ENCODE measurements around the gene LRCH3.

LRCH3 gene

DNA sequence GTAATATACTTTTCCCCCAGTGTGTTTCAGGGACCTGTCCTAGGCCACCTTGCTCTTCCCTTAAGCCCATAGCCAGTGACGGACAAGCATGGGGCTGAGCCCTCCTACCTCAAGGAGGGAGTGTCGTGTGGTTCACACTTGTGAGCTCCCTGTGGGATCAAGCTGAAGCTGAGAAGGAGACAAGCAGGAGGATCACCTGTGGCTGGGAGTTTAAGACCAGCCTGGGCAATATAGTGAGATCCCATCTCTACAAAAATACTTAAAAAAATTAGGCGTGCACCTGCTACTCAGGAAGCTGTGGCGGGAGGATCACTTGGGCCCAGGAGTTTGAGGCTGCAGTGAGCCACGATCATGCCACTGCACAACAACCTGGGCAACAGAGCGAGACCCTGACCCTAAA, 82.3 kb downstream of the LRCH3 start:
- H3K4me1 ChIP-seq (ENCODE audit: control insufficient read depth in 1 of 2, insufficient read depth in 1 of 2, low read depth in 1 of 2, low read length in 1 of 2), result peaks cover 0 to under 1% of the 10 kb centered on the region in 2 experiments
- H3K27ac ChIP-seq, result no peak overlapping the region
- TF ChIP-seq, protein P1, sequence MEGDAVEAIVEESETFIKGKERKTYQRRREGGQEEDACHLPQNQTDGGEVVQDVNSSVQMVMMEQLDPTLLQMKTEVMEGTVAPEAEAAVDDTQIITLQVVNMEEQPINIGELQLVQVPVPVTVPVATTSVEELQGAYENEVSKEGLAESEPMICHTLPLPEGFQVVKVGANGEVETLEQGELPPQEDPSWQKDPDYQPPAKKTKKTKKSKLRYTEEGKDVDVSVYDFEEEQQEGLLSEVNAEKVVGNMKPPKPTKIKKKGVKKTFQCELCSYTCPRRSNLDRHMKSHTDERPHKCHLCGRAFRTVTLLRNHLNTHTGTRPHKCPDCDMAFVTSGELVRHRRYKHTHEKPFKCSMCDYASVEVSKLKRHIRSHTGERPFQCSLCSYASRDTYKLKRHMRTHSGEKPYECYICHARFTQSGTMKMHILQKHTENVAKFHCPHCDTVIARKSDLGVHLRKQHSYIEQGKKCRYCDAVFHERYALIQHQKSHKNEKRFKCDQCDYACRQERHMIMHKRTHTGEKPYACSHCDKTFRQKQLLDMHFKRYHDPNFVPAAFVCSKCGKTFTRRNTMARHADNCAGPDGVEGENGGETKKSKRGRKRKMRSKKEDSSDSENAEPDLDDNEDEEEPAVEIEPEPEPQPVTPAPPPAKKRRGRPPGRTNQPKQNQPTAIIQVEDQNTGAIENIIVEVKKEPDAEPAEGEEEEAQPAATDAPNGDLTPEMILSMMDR (IDR thresholded peaks at IDR 0.05), result no peak
- H3K9me3 ChIP-seq, result no peaks in the 10 kb centered on the region
- H3K36me3 ChIP-seq, result peaks cover 76% of the 10 kb centered on the region
- H3K4me3 ChIP-seq (ENCODE audit: low read depth in 1 of 2, low read length in 1 of 2), result no peak overlapping the region
- no peaks in the 10 kb centered on the region for H3K27me3 ChIP-seq

DNA sequence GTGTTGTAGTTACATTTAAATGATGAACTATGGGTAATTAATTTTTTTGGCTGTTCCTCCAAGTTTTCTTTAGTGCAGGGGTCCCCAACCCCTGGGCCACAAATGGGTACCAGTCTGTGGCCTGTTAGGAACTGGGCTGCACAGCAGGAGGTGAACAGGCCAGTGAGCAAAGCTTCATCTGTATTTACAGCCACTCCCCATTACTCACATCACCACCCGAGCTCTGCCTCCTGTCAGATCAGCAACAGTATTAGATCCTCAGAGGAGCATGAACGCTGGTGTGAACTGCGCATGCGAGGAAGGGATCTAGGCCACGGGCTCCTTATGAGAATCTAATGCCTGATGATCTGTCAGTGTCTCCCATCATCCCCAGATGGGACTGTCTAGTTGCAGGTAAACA, 83.0 kb downstream of the LRCH3 start:
- TF ChIP-seq, protein P1 (IDR thresholded peaks at IDR 0.05), result no peak
- Histone ChIP-seq H3K36me3 (peaks cover 80% of the 10 kb centered on the region), H3K4me3 (ENCODE audit: low read depth in 1 of 2, low read length in 1 of 2) (no peak overlapping the region), H3K9me3 (no peaks in the 10 kb centered on the region), H3K27me3 (no peaks in the 10 kb centered on the region), H3K4me1 (ENCODE audit: control insufficient read depth in 1 of 2, insufficient read depth in 1 of 2, low read depth in 1 of 2, low read length in 1 of 2) (peaks cover 0 to 4% of the 10 kb centered on the region in 2 experiments), H3K27ac (no peak overlapping the region)

DNA sequence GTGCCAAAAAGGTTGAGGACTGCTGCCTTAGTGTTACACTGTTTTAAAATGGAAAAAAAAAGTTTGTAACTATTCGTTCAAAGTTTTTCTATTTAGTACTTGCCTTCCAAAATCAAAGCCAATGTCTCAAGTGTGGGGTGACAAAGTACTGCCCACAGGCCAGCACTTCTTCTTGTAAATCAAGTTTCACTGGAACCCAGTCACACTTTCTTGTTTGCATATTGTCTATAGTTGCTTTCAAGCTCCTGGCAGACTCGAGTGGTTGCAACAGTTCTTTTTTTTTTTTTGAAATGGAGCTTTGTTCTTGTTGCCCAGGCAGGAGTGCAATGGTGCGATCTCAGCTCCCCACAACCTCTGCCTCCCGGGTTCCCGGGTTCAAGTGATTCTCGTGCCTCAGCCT, 83.6 kb downstream of the LRCH3 start:
- H3K9me3 ChIP-seq, result no peaks in the 10 kb centered on the region

DNA sequence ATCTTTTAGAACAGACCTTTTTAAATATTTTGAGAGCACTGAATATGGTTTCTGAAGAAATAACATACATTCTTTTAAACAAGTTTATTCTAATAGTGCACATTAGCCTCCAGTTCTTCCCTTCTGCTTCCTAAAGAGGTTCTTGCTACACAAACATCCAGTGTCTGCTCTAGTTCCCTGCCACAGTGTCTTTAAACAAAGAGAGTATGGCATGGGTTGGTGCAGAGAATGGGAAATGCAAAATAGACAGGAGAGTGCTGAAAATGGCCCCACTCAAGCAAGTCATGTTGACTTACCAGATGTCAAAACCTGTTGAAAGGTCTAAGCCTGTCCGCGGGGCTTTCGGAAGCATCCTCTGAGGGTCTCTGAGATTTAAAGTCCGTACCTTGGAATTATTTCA, 86.8 kb downstream of the LRCH3 start:
- no peak overlapping the region for H3K4me3 ChIP-seq (ENCODE audit: low read depth in 1 of 2, low read length in 1 of 2)
- peaks cover 13 to 21% of the 10 kb centered on the region in 2 experiments for H3K4me1 ChIP-seq (ENCODE audit: control insufficient read depth in 1 of 2, insufficient read depth in 1 of 2, low read depth in 1 of 2, low read length in 1 of 2)
- H3K27ac ChIP-seq, result no peak overlapping the region
- no peaks in the 10 kb centered on the region for H3K9me3 ChIP-seq
- no peaks in the 10 kb centered on the region for H3K27me3 ChIP-seq
- TF ChIP-seq, protein P1 (IDR thresholded peaks at IDR 0.05), result no peak
- H3K36me3 ChIP-seq, result peaks cover 61% of the 10 kb centered on the region

More for the DNA sequence above, 83.6 kb downstream of the LRCH3 start:
- Histone ChIP-seq H3K4me1 (ENCODE audit: control insufficient read depth in 1 of 2, insufficient read depth in 1 of 2, low read depth in 1 of 2, low read length in 1 of 2) (peaks cover 0 to 4% of the 10 kb centered on the region in 2 experiments), H3K4me3 (ENCODE audit: low read depth in 1 of 2, low read length in 1 of 2) (no peak overlapping the region), H3K36me3 (peaks cover 83% of the 10 kb centered on the region), H3K27me3 (no peaks in the 10 kb centered on the region), H3K27ac (no peak overlapping the region)
- TF ChIP-seq, protein P1 (IDR thresholded peaks at IDR 0.05), result no peak

DNA sequence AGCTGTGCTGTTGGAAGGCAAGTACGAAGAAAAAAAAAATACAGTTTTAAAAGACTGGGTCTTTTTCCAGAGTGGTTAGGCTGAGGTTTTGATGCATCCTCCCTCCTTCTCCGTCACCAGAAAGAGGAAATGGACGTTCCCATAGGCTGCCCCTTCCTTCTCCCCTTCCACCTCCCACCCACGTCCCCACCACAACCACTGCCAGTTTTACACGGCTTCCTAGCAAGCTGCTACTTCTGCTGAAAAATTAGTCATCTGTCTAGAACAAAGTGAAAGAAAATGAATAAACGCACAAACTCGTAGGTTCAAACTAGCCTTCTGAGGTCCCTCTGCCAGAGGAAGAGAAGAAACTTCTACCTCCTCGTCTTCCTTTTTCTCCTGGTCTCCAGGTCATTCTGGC, 87.4 kb downstream of the LRCH3 start:
- Histone ChIP-seq H3K36me3 (peaks cover 56% of the 10 kb centered on the region), H3K27ac (no peak overlapping the region), H3K4me3 (ENCODE audit: low read depth in 1 of 2, low read length in 1 of 2) (no peak overlapping the region), H3K9me3 (no peaks in the 10 kb centered on the region), H3K27me3 (no peaks in the 10 kb centered on the region), H3K4me1 (ENCODE audit: control insufficient read depth in 1 of 2, insufficient read depth in 1 of 2, low read depth in 1 of 2, low read length in 1 of 2) (peaks cover 16 to 26% of the 10 kb centered on the region in 2 experiments)
- TF ChIP-seq, protein P1 (IDR thresholded peaks at IDR 0.05), result no peak

Data from neutrophil (primary cell).